Left ventricle myocardium inferior (tissue), 1 donor: ENCODE data around the gene VEGFB. TPM values are rescaled to one million over a fixed set of nuclear protein-coding genes. Genes with fewer than 3 reads are reported as not detected.
A peak's percentile ranks its signal among the peaks of the same experiment; 100 is the strongest.

Experiments used
- DNase-seq: peaks from one replicate; pipeline ENCODE4 v3.0.0-alpha.2; 2020
- H3K27ac ChIP-seq: fragments of 200-600 bp; replicated peaks from 2 replicates; pipeline ENCODE4 v1.8.0; 2021
- H3K27me3 ChIP-seq: fragments of 200-600 bp; 2 replicates; pipeline ENCODE4 v1.8.0; 2021; ENCODE audit warnings: low read depth
- H3K36me3 ChIP-seq: fragments of 200-600 bp; 2 replicates; pipeline ENCODE4 v1.8.0; 2021
- H3K4me1 ChIP-seq: fragments of 200-600 bp; 2 replicates; pipeline ENCODE4 v1.8.0; 2021
- H3K4me3 ChIP-seq: fragments of 200-600 bp; 2 replicates; pipeline ENCODE4 v1.8.0; 2021; ENCODE audit warnings: mild to moderate bottlenecking, moderate library complexity
- H3K9me3 ChIP-seq: fragments of 200-600 bp; replicated peaks from 2 replicates; pipeline ENCODE4 v1.8.0; 2021
- CTCF ChIP-seq: fragments of 200-600 bp; IDR thresholded peaks from 2 replicates; pipeline ENCODE4 v1.8.0; 2021; ENCODE audit warnings: antibody characterized with exemption, mild to moderate bottlenecking, borderline replicate concordance
- intact Hi-C: fragments of 100-400 bp; cut with micrococcal nuclease; formaldehyde crosslinking; loops from one replicate; pipeline ENCODE4 v1.11.0; 2022
- total RNA-seq: library from RNA; stranded (reverse); fragmentation: NEBNext Ultra II Directional; extraction: Animal tissue kit (Norgen Biotek cat#: 25700); gene quantifications from one replicate; pipeline ENCODE4 v1.2.1, GENCODE V29; 2021
- donor health status: DM: no; HTN: yes; CAD: no; lungs with severe emphysema.

Gene VEGFB
- total RNA-seq, 1 donor from 2014 or later: 272 TPM

GRCh38 chr11:64204080-64204440 is 30.3 kb upstream of the VEGFB start:
- Histone ChIP-seq H3K9me3 (no peaks in the 10 kb centered on the region), H3K4me1 (peaks cover 55% of the 10 kb centered on the region)
- TF ChIP-seq CTCF: no peak

GRCh38 chr11:64204464-64204989 is 29.9 kb upstream of the VEGFB start:
- peaks cover 55% of the 10 kb centered on the region for H3K4me1 ChIP-seq
- peak; percentile 81 for DNase-seq
- H3K9me3 ChIP-seq: no peaks in the 10 kb centered on the region
- H3K27ac ChIP-seq: peak overlapping the region; percentile 88
- peaks cover 69% of the 10 kb centered on the region for H3K36me3 ChIP-seq
- no peaks in the 10 kb centered on the region for H3K27me3 ChIP-seq
- intact Hi-C loops: no loop called here
- H3K4me3 ChIP-seq: no peak overlapping the region
- peak; percentile 75 for TF ChIP-seq CTCF

More at GRCh38 chr11:64204080-64204440, 30.3 kb upstream of the VEGFB start:
- Histone ChIP-seq H3K4me3 (no peak overlapping the region), H3K27ac (no peak overlapping the region), H3K27me3 (no peaks in the 10 kb centered on the region), H3K36me3 (peaks cover 74% of the 10 kb centered on the region)
- DNase-seq: no peak
- intact Hi-C loops: no loop called here

GRCh38 chr11:64206457-64207255 is 27.7 kb upstream of the VEGFB start, which contains the start of gene FERMT3:
Gene FERMT3 (plus strand): TSS chr11:64206721. CDS start chr11:64207365, 644 bp downstream.
- DNase-seq: peak; percentile 72
- no peaks in the 10 kb centered on the region for H3K9me3 ChIP-seq
- no peaks in the 10 kb centered on the region for H3K27me3 ChIP-seq
- peaks cover 48% of the 10 kb centered on the region for H3K36me3 ChIP-seq
- H3K4me3 ChIP-seq: peak within 1 kb of the TSS; percentile 58
- H3K27ac ChIP-seq: peak within 1 kb of the TSS; percentile 88
- intact Hi-C loops: loop anchor here (5.0 kb wide), 1 partner anchor 96 kb away; the partner anchor contains the start of gene CATSPERZ
- H3K4me1 ChIP-seq: peaks cover 55% of the 10 kb centered on the region
- TF ChIP-seq CTCF: no peak

- H3K27ac ChIP-seq: peak overlapping the region; percentile 88
- intact Hi-C loops: loop anchor here (5.0 kb wide), 1 partner anchor 95 kb away; the partner anchor contains the start of gene CATSPERZ
These were observed 26.9 kb upstream of the VEGFB start for GRCh38 chr11:64207256-64208085.

More at GRCh38 chr11:64207256-64208085, 26.9 kb upstream of the VEGFB start:
- DNase-seq: peak; percentile 69
- Histone ChIP-seq H3K36me3 (peaks cover 41% of the 10 kb centered on the region), H3K27me3 (no peaks in the 10 kb centered on the region), H3K9me3 (no peaks in the 10 kb centered on the region), H3K4me3 (peak overlapping the region; percentile 58), H3K4me1 (peaks cover 54% of the 10 kb centered on the region)
- TF ChIP-seq CTCF: no peak
